ENCODE data around the gene ABCC10. TPM values are rescaled to one million over a fixed set of nuclear protein-coding genes. Genes with fewer than 3 reads are reported as not detected.
A peak's percentile ranks its signal among the peaks of the same experiment; 100 is the strongest.

ABCC10 gene
- polyA plus RNA-seq, 3 donors = 7.6 to 32.8 (median 10.2) TPM

- H3K4me3 ChIP-seq (replicated peaks in 1 of 3; ENCODE audit: low read depth in 2 of 3, low read length in 3 of 3) = no peak overlapping the region
- peak overlapping the region in 1 of 7 donors; percentile 40 for H3K27ac Mint-ChIP-seq
- no peaks in the 10 kb centered on the region for H3K27me3 ChIP-seq (ENCODE audit: control insufficient read depth in 2 of 2, insufficient read depth in 2 of 2, low read length in 2 of 2)
- DNase-seq = no peak
- peaks cover 83 to 97% of the 10 kb centered on the region in 2 donors for H3K36me3 Mint-ChIP-seq
- no peak overlapping the region for H3K4me3 Mint-ChIP-seq
- H4K20me1 ChIP-seq (ENCODE audit: insufficient read depth, low read length) = no peaks in the 10 kb centered on the region
- no peak overlapping the region for H3K4me2 ChIP-seq (replicated peaks; ENCODE audit: extremely low read depth, low read length, poor library complexity, severe bottlenecking)
- H3K27ac ChIP-seq (ENCODE audit: low read depth in 1 of 2, low read length in 2 of 2) = no peak overlapping the region
- H3K27me3 Mint-ChIP-seq (ENCODE audit: low read depth in 3 of 3) = no peaks in the 10 kb centered on the region
- no peaks in the 10 kb centered on the region for H3K4me1 Mint-ChIP-seq
- intact Hi-C loops (cut with micrococcal nuclease) = no loop called here
- H3K36me3 ChIP-seq (replicated peaks in 1 of 2; ENCODE audit: control insufficient read depth in 1 of 2, insufficient read depth in 2 of 2, low read length in 2 of 2) = peaks cover 86 to 97% of the 10 kb centered on the region in 2 donors
- H3K79me2 ChIP-seq (ENCODE audit: insufficient read depth, low read length) = no peaks in the 10 kb centered on the region
- WGBS (ENCODE audit: insufficient coverage) = 100% methylated on average over 2 of the region's 8 CpGs
- no peaks in the 10 kb centered on the region for H3K9me3 ChIP-seq (replicated peaks in 1 of 2; ENCODE audit: control insufficient read depth in 1 of 2, insufficient read depth in 1 of 2, low read length in 2 of 2)
- H2AFZ ChIP-seq (ENCODE audit: insufficient read depth, low read depth, low read length, poor library complexity, severe bottlenecking) = no peak overlapping the region
- TF ChIP-seq CTCF (IDR thresholded peaks at IDR 0.05) = no peak
- H3K9ac ChIP-seq (ENCODE audit: insufficient read depth, low read length, poor library complexity, severe bottlenecking) = no peak overlapping the region
- H3K4me1 ChIP-seq (ENCODE audit: control insufficient read depth in 1 of 2, insufficient read depth in 2 of 2, low read length in 2 of 2) = no peaks in the 10 kb centered on the region
- H3K9me3 Mint-ChIP-seq = no peaks in the 10 kb centered on the region
Measured at GRCh38 chr6:43444582-43444981, 17.2 kb downstream of the ABCC10 start.

GRCh38 chr6:43445576-43445975 lies 18.2 kb downstream of the ABCC10 start:
- H3K4me2 ChIP-seq (replicated peaks; ENCODE audit: extremely low read depth, low read length, poor library complexity, severe bottlenecking) = no peak overlapping the region
- no peaks in the 10 kb centered on the region for H3K79me2 ChIP-seq (ENCODE audit: insufficient read depth, low read length)
- no peaks in the 10 kb centered on the region for H4K20me1 ChIP-seq (ENCODE audit: insufficient read depth, low read length)
- peak overlapping the region in 2 of 7 donors; percentile 56 to 62 for H3K27ac Mint-ChIP-seq
- no peaks in the 10 kb centered on the region for H3K9me3 ChIP-seq (replicated peaks in 1 of 2; ENCODE audit: control insufficient read depth in 1 of 2, insufficient read depth in 1 of 2, low read length in 2 of 2)
- no peak overlapping the region for H3K9ac ChIP-seq (ENCODE audit: insufficient read depth, low read length, poor library complexity, severe bottlenecking)
- H3K9me3 Mint-ChIP-seq = no peaks in the 10 kb centered on the region
- WGBS (ENCODE audit: insufficient coverage) = 98% methylated on average over 14 of the region's 16 CpGs
- no peak for DNase-seq
- no peaks in the 10 kb centered on the region for H3K4me1 Mint-ChIP-seq
- no peak for TF ChIP-seq CTCF (IDR thresholded peaks at IDR 0.05)
- H3K27ac ChIP-seq (ENCODE audit: low read depth in 1 of 2, low read length in 2 of 2) = no peak overlapping the region
- intact Hi-C loops (cut with micrococcal nuclease) = no loop called here
- peaks cover 87 to 97% of the 10 kb centered on the region in 2 donors for H3K36me3 ChIP-seq (replicated peaks in 1 of 2; ENCODE audit: control insufficient read depth in 1 of 2, insufficient read depth in 2 of 2, low read length in 2 of 2)
- H3K27me3 Mint-ChIP-seq (ENCODE audit: low read depth in 3 of 3) = no peaks in the 10 kb centered on the region
- no peak overlapping the region for H2AFZ ChIP-seq (ENCODE audit: insufficient read depth, low read depth, low read length, poor library complexity, severe bottlenecking)
- H3K4me3 ChIP-seq (replicated peaks in 1 of 3; ENCODE audit: low read depth in 2 of 3, low read length in 3 of 3) = no peak overlapping the region
- H3K27me3 ChIP-seq (ENCODE audit: control insufficient read depth in 2 of 2, insufficient read depth in 2 of 2, low read length in 2 of 2) = no peaks in the 10 kb centered on the region
- peaks cover 90 to 97% of the 10 kb centered on the region in 2 donors for H3K36me3 Mint-ChIP-seq
- H3K4me3 Mint-ChIP-seq = no peak overlapping the region
- no peaks in the 10 kb centered on the region for H3K4me1 ChIP-seq (ENCODE audit: control insufficient read depth in 1 of 2, insufficient read depth in 2 of 2, low read length in 2 of 2)
